ENCODE results near the gene ABLIM1.

DNA sequence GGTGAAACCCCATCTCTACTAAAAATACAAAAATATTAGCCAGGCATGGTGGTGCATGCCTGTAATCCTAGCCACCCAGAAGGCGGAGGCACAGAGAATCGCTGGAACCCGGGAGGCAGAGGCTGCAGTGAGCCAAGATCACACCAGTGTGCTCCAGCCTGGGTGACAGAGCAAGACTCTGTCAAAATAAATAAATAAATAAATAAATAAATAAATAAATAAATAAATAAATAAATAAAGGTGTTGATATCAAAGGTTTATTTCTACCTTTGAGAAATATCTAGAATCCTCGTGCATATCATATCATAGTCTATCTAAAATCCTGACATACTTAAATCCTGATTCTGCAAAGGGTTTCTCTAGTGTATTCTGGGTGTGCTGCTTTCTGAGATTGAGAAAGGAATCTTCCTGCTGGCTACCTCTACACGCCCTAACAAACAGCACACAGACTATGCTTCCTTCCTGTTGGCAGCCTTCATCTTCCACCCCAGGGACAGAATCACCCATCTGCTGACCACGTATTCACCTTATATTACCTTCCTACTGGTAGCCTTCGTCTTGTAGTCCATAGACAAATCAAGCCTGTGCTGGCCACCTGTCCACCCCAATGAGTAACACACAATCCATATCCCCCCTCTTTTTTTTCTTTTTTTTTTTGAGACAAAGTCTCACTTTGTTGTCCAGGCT, 8.7 kb downstream of the ABLIM1 start:
- TF ChIP-seq CTCF (conservative IDR thresholded peaks at IDR 0.05 in 1 of 2, IDR thresholded peaks at IDR 0.05 in 1 of 2; ENCODE audit: low read depth in 1 of 2, low read length in 2 of 2) = no peak
- TF ChIP-seq EZH2 (IDR thresholded peaks at IDR 0.05; ENCODE audit: low read length, missing control alignments) = no peak

All from fibroblast of lung (primary cell).